Skin epidermis (tissue), 12 donors: Measurements from ENCODE around the gene HS3ST6.
"Not testable (repeated sequence)": the region's sequence is repeated elsewhere in the genome, so short reads cannot be mapped to it uniquely, and the experiment has no call there.

Source experiments
- H3K27ac ChIP-seq, 21 experiments: fragments of 200-600 bp; sonication (generic) in 11 of 21; one replicate each; pipeline ENCODE4 v1.5.0; 2020; ENCODE audit warnings: mild to moderate bottlenecking in 3 of 21, inconsistent platforms in 2 of 21, moderate library complexity in 2 of 21
- H3K4me3 ChIP-seq, 7 experiments: fragments of 200-600 bp; sonication (generic) in 2 of 7; one replicate each; pipeline ENCODE4 v1.5.0; 2020; ENCODE audit warnings: inconsistent platforms in 2 of 7, mild to moderate bottlenecking in 2 of 7, moderate library complexity in 1 of 7

The HS3ST6 gene

DNA sequence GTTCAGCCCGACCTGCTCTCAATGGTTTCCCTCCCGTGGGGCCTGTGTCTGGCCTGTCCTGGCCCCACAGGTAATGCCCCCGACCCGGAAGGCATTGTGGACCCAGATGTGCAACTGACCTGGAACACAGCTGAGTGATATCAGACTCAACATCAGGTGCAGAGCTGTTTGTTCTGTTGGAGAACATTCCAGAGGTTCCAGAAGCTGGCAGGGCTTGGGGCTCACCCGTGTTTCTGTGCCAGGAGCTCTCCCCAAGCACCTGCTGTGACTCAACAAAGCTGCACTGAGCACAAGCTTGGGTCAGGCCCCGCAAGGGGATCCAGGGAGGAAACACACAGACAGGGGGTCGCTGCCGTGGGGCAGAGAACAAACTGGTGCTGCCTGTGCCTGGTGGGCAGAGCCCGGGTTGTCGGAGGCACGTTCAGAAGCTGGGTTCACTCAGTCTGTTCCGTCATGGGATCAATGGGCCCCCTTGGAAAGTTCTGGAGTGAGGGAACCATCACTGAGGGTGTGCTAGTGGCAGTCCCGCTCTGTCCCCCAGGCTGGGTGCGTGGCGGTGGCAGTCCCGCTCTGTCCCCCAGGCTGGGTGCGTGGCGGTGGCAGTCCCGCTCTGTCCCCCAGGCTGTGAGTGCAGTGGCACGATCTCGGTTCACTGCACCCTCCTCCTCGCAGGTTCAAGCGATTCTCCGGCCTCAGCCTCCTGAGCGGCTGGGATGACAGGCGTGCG, 22.1 kb downstream of the HS3ST6 start:
- Histone ChIP-seq H3K27ac (peak overlapping the region in 6 of 21 experiments; percentile 11 to 49 (median 42)), H3K4me3 (no peak overlapping the region)

DNA sequence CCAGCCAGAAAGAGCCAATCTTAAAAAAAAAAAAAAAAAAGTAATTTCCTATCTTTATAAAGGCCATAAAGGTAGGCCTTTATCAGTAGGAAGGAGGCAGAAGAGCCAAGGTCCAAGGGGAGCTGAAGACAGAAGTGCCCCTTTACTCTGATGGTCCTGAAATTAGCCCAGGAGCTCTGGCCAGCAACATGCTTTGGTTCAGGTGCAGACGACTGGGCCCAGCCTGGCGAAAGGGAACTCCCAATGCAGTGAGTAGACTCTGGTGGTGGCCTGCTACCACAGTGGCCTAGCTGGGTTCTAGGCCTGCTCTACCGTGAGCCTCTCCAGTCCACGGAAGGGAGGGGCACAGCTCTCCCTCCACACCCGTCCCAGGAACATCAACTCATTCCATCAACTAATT, 23.1 kb downstream of the HS3ST6 start:
- no peak overlapping the region for H3K4me3 ChIP-seq
- H3K27ac ChIP-seq, result peak overlapping the region in 4 of 21 experiments; percentile 29 to 62 (median 38)

DNA sequence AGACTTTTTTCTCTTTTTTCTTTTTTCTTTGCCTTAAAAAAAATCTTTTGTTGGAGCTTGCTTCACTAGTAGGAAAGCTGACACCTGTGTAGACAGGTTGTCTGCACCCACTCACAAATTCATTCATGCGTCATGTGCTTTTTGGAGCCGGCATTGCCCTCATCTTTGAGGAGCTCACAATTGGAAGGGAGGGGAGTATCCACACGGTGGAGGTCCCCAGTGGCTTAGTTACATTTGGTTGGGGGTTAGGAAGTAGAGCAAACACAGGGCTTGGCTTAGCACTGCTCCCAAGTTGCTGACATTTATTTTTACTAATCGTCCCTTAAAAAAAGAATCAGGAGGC, 27.5 kb downstream of the HS3ST6 start:
- H3K27ac ChIP-seq, result peak overlapping the region in 1 of 21 experiments; percentile 3
- no peak overlapping the region for H3K4me3 ChIP-seq

DNA sequence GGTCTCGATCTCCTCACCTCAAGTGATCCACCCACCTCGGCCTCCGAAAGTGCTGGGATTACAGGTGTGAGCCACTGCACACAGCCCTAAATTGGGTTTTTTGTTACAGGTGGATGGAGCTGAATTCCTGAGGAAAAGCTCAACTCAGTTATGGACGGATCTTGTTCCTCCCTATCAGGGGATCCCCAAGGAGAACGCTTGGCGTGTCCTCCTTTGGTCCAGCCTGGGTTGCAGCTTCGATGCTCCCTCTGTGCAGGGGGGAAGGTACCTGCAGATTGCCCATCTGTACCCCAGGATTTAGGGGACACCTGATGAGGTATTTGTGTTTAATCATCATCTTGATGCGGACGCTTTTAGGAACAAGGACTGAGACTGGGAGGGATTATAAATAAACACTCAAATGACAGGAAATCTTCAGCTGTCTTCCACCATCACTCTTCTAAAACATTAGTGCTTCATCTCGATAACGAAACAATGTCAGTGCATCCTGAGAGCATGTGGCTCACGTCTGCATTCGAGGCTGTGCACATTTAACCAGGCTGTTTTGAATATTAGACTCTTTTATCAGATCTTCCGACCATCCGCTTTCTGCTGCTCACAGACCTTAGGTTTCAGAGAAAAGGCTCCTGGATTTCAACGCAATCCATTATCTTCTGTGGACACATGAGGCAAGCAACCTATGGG, 28.0 kb downstream of the HS3ST6 start:
- Histone ChIP-seq H3K4me3 (no peak overlapping the region), H3K27ac (peak overlapping the region in 1 of 21 experiments; percentile 3)

DNA sequence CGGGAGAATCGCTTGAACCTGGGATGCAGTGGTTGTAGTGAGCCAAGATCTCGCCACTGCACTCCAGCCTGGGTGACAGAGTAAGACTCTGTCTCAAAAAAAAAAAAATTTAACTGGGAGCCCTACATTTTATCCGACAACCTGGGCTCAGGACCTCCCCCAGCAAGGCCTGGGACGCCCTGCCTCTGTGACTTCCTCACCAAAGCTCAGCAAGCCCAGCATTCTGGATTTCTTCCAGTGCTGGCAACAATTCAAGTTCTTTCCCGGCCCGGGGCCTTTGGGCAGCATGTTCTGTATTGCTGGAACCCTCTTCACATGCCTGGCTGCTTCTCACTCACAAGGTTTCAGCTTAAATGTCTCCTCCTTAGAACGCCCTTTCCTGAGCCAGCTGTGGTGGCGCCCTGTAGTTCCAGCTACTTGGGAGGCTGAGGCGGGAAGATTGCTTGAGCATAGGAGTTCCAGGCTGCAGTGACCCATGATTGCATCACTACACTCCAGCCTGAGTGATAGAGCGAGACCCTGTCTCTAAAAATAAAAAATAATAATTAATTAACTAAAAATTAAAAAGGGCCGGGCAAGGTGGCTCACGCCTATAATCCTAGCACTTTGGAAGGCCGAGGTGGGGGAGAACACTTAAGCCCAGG, 30.4 kb downstream of the HS3ST6 start:
- H3K4me3 ChIP-seq, result no peak overlapping the region
- H3K27ac ChIP-seq, result no peak overlapping the region

DNA sequence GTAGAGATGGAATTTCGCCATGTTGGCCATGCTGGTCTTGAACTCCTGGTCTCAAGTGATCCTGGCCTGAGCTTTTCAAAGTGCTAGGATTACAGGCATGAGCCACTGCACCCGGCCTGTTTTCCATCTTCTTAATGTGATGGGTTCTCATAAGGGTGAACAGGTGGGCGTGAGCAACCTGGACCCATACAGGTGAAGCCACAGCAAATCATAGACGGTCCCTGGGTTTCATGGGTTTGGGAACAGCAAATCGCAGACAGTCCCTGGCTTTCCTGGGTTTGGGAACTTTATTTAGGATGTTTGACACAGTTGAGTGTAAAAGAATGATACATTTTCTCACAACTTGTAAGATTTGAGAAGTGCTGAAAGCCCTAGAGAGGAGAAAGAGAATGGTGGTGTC, 33.3 kb downstream of the HS3ST6 start:
- H3K4me3 ChIP-seq, result no peak overlapping the region
- H3K27ac ChIP-seq, result no peak overlapping the region

DNA sequence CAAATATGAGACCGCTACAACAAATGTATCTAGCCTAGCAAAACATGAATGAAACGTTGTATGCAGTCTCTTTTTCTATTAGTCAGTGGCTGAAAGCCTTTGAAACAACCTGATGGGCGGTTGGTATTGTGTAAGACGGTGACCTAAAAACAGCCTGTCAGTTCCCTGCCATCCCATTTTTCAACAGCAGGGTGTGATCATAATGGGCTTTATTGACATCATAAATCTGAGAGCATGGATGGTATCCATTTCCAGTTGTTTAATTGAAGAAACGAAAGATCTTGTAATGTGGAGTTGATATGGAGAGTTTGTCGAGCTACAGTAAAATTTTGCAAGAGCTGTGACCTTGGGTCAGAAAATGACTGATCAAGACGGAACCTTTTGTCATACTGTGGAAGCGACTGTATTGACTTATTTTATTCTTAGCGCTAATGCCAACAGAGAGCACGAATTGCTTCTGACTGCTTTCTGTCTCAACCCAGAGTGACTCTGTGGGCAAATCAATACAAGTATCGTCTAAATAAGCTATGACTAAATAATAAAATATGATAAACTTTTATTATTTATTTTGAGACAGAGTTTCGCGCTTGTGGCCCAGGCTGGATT, 34.0 kb downstream of the HS3ST6 start:
- Histone ChIP-seq H3K27ac (no peak overlapping the region), H3K4me3 (no peak overlapping the region)

DNA sequence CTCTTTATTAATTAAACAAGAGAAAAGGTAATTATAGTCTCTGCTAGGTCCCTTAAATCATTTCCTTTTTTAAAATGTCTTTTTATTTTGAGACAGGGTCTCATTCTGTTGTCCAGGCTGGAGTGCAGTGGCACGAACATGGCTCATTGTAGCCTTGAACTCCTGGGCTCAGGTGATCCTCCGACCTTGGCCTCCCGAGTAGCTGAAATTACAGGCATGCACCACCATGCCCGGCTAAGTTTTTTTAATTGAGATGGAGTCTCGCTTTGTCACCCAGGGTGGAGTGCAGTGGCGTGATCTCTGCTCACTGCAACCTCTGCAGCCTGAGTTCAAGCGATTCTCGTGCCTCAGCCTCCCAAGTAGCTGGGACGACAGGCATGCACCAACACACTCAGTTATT, 37.0 kb downstream of the HS3ST6 start:
- not testable (repeated sequence) for H3K4me3 ChIP-seq, H3K27ac ChIP-seq

DNA sequence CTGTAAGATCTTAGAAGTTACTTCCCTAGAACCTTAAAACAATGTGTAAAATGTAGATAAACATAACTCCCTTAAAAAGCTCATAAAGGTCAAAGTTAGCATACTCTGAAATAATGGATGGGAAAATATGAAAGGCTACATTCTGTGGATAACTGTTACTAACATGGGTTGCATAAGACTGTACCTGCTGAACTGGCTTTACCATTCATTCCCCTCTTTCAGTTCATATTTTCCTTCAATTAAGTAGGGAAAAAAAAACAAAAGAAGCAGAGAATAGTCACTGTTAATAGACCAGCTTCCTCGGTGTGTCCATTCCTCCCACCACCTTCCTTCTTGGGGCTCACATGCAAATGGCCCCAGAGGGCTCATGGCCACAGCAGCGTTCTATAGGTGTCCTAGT, 38.7 kb downstream of the HS3ST6 start:
- Histone ChIP-seq H3K27ac (no peak overlapping the region), H3K4me3 (no peak overlapping the region)

DNA sequence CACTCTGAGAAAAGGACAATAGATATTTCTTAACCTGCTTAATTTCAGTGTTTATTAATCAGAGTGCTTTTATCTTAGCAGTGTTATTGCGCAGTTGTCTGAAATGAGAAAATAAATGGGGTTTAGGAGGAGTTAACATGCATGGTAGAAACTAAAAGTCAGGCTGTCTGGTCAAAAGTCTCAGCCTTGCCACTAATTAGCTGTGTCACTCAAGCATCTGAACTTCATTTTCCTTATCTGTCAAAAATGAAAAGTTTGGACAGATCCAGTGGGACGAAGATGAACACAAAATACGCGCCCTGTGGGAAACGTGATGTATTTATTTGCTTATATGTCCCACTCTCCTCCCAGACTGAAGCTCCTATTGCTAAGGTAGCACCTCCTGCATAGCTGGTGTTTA, 40.0 kb downstream of the HS3ST6 start:
- Histone ChIP-seq H3K27ac (no peak overlapping the region), H3K4me3 (no peak overlapping the region)

DNA sequence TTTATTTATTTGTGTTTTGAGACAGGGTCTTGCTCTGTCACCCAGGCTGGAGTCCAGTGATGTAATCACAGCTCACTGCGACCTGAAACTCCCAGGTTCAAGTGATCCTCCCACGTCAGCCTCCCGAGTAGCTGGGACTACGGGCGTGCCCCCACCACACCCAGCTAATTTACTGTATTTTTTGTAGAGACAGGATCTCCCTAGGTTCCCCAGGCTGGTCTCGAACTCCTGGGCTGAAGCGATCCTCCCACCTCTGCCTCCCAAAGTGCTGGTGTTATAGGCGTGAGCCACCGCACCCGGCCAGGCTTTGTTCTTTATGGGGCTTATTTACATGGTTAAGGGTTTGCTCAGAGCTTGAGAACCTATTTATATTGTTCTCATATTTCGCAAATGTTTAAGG, 40.4 kb downstream of the HS3ST6 start:
- no peak overlapping the region for H3K27ac ChIP-seq

DNA sequence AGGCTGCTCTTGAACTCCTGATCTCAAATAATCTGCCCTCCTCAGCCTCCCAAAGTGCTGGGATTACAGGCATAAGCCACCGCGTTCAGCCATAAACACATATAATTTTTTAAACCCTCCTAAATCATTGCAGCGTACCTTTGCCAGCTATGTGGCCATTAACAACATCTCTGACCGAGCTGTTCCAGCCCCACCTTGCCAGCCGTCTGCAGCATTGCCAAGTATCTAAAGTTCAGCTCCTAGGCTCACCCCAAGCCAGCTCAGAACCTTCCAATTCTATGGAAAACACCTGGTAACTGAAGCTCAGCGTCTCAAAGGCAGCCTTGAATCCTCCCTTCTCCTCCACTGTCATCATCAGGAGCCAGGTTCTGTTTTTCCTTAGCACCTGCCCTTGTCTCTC, 41.1 kb downstream of the HS3ST6 start:
- no peak overlapping the region for H3K27ac ChIP-seq
- no peak overlapping the region for H3K4me3 ChIP-seq

More for the DNA sequence above, 40.4 kb downstream of the HS3ST6 start:
- no peak overlapping the region for H3K4me3 ChIP-seq

DNA sequence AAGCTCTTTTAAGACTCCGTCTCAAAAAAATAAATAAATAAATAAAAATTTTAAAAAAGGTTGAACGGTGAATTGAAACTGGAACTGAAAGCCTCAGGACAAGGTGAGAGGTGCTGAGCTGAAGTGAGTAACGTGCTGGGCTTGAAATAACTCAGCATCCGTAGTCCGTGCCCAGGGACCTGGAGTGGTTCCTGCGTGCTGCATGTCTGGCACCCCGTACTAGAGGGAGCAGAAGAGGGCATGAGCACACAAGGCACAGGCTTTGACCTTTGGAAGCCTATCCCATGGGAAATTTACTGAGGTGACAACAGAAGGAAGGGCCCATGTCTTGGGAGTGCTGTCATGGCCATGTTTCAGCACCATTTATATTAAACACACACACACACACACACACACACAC, 41.7 kb downstream of the HS3ST6 start:
- H3K4me3 ChIP-seq, result no peak overlapping the region

DNA sequence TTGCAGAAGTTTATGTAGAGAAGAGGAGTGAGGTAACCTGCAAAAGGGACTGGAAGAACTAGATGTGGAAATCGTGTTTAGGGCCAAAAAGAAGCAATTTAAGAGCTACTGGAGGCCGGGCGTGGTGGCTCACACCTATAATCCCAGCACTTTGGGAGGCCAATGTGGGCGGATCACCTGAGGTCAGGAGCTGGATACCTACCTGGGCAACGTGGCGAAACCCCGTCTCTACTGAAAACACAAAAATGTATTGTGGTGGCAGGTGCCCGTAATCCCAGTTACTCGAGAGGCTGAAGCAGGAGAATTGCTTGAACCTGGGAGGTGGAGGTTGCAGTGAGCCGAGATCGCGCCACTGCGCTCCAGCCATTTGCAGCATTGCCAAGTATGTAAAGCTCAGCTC, 42.1 kb downstream of the HS3ST6 start:
- not testable (repeated sequence) for H3K4me3 ChIP-seq, H3K27ac ChIP-seq

More for the DNA sequence above, 41.7 kb downstream of the HS3ST6 start:
- no peak overlapping the region for H3K27ac ChIP-seq

DNA sequence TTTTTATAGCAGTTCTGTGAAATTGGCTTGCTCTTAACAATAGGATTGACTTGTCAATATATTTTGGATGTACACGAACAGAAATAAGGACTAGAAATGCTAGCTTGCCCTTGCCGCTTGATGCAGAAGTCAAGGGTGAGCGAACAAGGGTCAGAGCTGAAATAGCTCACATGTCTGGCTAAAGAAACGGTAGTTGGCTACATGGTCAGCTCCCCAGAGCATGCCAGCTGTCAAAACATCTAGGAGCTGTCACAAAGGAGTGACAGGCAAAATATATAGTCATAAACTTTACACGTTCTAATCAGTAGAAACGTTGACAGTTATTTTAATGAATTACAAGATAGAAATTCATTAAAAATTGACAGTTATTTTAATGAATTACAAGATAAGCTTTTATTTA, 43.4 kb downstream of the HS3ST6 start:
- no peak overlapping the region for H3K27ac ChIP-seq
- no peak overlapping the region for H3K4me3 ChIP-seq

DNA sequence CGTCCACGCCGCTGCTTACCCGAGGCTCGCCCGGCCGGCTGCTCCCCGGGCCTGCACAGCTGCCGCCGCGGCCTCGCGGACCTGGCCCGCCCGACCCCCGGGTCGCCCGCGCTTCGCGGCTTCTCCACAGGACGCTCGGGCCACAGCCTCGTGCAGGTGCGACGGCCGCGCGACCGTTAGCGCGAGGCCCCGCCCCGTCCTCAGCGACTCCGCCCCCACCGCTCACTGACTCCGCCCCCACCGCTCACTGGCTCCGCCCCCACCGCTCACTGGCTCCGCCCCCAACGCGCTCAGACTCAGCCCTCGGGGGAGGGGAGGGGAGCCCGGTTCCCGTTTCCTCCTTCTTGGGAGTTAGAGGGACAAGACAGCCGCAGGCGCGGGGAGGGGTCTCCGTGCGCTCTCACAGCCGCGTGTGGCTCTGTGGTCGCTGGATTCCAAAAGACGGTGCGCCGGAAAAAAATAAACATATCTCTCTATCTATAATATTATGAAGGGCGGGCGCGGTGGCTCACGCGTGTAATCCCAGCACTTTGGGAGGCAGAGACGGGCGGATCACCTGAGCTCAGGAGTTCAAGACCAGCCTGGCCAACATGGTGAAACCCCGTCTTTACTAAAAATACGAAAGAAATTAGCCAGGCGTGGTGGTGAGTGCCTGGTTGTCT, 46.1 kb downstream of the HS3ST6 start, which contains the start of gene MEIOB:
Gene MEIOB (minus strand): TSS at position 191 of the 662 bp plus-strand sequence. CDS start 3,989 bp downstream, outside the sequence.
- Histone ChIP-seq H3K27ac (peak within 1 kb of the TSS in 2 of 21 experiments; percentile 24 to 33), H3K4me3 (peak within 1 kb of the TSS in 1 of 7 experiments; percentile 7)

DNA sequence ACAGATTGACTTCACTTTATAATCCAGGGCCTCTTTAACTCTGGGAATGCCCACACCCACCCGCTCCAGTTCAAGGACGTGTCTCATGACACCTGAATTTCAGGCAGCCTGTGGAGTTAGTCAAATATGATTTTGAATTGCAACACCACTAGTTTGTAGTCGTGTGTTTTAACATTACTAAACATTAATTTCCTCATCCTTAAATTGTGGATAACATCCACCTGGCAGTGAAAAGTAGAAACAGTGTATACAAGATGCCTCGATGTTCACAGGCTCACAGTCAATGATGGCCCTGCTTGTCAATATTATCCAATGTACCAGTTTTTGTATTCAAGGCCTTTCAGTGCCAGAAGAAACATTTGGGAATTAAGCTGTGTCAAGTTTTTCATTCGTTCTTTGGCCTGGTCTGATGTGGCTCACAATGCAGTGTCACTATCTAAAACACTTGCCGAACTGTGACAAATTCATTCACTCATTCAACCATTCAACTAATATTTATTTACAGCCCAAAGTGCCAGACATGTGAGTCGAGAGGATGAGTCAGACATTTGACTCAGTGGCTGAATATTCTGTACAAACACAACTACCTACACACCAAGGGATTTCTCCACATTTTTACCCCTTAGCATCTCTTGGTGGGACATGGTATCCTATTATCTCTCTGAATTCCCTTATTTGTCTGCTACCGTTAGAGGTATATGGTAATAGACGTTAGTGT, 47.7 kb downstream of the HS3ST6 start:
- H3K27ac ChIP-seq, result peak overlapping the region in 5 of 21 experiments; percentile 11 to 33 (median 29)
- no peak overlapping the region for H3K4me3 ChIP-seq

DNA sequence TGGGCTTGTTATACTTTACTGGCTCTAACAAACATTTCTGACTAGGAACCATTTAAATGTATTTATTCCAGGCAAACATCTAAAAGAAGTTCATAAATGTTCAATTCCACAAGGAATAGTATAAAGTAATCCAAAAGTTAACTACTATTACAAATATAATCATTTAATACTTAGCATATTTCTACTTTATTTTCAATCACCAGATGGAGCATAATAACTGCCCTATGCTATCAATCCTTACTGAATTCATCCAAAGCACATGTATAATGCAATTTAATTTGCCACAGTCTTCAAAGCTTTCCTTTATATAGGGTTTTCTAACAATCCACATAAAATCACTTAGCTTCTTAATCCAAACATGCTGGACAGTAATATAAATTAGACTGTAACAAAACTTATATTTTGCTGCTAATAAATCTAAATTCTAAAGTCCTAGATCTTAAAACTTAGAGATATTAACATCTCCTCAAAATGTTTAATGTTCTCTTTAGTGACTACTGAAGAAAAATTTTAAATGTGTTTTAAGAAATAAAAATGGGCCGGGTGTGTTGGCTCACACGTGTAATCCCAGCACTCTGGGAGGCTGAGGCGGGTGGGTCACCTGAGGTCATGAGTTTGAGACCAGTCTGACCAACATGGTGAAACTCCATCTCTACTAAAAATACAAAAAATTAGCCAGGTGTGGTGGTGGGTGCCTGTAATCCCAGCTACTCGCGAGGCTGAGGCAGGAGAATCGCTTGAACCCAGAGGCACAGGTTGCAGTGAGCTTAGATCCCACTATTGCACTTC, 52.1 kb downstream of the HS3ST6 start:
- H3K4me3 ChIP-seq, result no peak overlapping the region
- H3K27ac ChIP-seq, result no peak overlapping the region
